ENCODE results near the gene CHGA. TPM values are rescaled to one million over a fixed set of nuclear protein-coding genes. Genes with fewer than 3 reads are reported as not detected.

Gene CHGA
- total RNA-seq, 6 experiments from 2014 or later: not detected

GRCh38 chr14:92954933-92955332, 32.0 kb downstream of the CHGA start:
- DNase-seq: no peak
- Mint-ChIP-seq H3K27ac (no peak overlapping the region), H3K27me3 (ENCODE audit: insufficient read depth) (no peaks in the 10 kb centered on the region; the same call in none of the 2 replicates)

GRCh38 chr14:92955381-92955780, 32.4 kb downstream of the CHGA start:
- Mint-ChIP-seq H3K4me3 (no peak overlapping the region), H3K4me1 (ENCODE audit: low read depth) (no peaks in the 10 kb centered on the region), H3K36me3 (ENCODE audit: low read depth) (no peaks in the 10 kb centered on the region), H3K9me3 (no peaks in the 10 kb centered on the region), H3K27me3 (ENCODE audit: insufficient read depth) (no peaks in the 10 kb centered on the region; the same call in none of the 2 replicates), H3K27ac (no peak overlapping the region)
- TF ChIP-seq, protein P1, sequence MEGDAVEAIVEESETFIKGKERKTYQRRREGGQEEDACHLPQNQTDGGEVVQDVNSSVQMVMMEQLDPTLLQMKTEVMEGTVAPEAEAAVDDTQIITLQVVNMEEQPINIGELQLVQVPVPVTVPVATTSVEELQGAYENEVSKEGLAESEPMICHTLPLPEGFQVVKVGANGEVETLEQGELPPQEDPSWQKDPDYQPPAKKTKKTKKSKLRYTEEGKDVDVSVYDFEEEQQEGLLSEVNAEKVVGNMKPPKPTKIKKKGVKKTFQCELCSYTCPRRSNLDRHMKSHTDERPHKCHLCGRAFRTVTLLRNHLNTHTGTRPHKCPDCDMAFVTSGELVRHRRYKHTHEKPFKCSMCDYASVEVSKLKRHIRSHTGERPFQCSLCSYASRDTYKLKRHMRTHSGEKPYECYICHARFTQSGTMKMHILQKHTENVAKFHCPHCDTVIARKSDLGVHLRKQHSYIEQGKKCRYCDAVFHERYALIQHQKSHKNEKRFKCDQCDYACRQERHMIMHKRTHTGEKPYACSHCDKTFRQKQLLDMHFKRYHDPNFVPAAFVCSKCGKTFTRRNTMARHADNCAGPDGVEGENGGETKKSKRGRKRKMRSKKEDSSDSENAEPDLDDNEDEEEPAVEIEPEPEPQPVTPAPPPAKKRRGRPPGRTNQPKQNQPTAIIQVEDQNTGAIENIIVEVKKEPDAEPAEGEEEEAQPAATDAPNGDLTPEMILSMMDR (IDR thresholded peaks at IDR 0.05): no peak
- DNase-seq: no peak

More at GRCh38 chr14:92954933-92955332, 32.0 kb downstream of the CHGA start:
- Mint-ChIP-seq H3K4me3 (no peak overlapping the region), H3K9me3 (no peaks in the 10 kb centered on the region), H3K36me3 (ENCODE audit: low read depth) (no peaks in the 10 kb centered on the region), H3K4me1 (ENCODE audit: low read depth) (no peaks in the 10 kb centered on the region)
- TF ChIP-seq, protein P1 (IDR thresholded peaks at IDR 0.05): no peak

DNA sequence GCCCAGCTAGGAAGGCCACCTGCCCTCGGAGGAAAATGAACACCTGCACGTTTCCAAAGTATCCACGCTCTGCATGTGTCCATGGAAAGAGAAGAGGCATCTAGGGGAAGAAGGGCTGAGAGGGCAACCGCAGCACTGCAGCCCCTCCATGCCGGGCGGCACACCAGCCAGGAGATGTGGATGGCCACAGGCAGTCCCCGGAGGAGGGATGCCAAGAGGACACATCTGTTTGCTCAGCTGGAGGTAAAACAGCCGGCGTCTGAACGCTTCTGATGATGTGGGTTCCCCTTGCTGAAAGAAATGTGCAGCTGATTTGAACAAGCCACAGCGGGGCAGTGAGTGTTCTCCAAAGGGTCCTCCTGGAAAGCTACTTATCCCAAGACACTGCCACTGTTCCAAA, 34.0 kb downstream of the CHGA start:
- H3K9me3 Mint-ChIP-seq: no peaks in the 10 kb centered on the region
- no peak overlapping the region for H3K4me3 Mint-ChIP-seq
- TF ChIP-seq, protein P1 (IDR thresholded peaks at IDR 0.05): no peak
- no peaks in the 10 kb centered on the region for H3K36me3 Mint-ChIP-seq (ENCODE audit: low read depth)
- peaks cover 12% of the 10 kb centered on the region for H3K4me1 Mint-ChIP-seq (ENCODE audit: low read depth)
- DNase-seq: no peak
- no peaks in the 10 kb centered on the region; the same call in none of the 2 replicates for H3K27me3 Mint-ChIP-seq (ENCODE audit: insufficient read depth)
- H3K27ac Mint-ChIP-seq: no peak overlapping the region

DNA sequence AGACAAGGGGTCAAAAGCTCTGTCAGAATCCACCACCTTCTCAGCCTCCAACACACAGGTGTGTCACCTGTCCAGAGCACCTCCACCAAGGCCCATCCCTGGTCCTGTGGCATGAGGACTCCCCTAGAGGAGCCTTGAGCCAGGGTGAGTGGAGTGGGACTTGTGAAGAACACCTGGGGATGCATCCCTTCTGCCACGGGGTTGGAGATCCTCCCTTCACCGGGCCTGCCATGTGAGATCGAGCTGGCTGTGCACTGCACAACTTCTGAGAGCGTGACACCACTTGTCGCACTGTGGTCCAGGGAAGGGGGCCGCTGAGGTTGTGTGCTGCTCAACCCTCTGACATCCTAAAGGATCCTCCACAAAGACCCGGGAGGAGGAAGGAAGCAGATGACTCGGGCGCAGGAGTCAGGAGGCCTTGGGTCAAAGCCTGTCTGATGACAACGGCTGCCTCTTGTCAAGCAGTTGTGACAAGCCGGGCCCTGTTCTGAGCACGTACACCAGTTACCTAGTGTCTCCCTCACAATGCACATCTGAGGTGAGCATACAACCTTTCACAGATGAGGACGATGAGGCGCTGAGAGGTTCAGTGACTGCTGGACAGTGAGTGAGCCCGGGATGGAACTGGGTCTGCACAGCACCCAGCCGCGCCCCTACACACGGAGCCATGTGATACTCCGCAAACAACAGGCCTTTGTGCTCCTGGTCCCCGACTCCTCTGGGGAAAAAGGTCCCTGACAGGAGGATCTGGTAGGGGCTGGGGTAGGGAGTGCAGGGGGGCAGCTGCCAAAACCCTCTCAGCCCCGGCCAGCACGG, 35.6 kb downstream of the CHGA start:
- TF ChIP-seq, protein P1 (IDR thresholded peaks at IDR 0.05): no peak
- Mint-ChIP-seq H3K27me3 (ENCODE audit: insufficient read depth) (no peaks in the 10 kb centered on the region; the same call in none of the 2 replicates), H3K9me3 (no peaks in the 10 kb centered on the region), H3K27ac (no peak overlapping the region), H3K4me1 (ENCODE audit: low read depth) (peaks cover 12% of the 10 kb centered on the region), H3K36me3 (ENCODE audit: low read depth) (no peaks in the 10 kb centered on the region), H3K4me3 (no peak overlapping the region)
- DNase-seq: no peak

- no peaks in the 10 kb centered on the region for H3K36me3 Mint-ChIP-seq (ENCODE audit: low read depth)
- no peaks in the 10 kb centered on the region for H3K9me3 Mint-ChIP-seq
- TF ChIP-seq, protein P1 (IDR thresholded peaks at IDR 0.05): no peak
- no peak overlapping the region for H3K4me3 Mint-ChIP-seq
- no peak overlapping the region for H3K27ac Mint-ChIP-seq
- no peak for DNase-seq
- no peaks in the 10 kb centered on the region; the same call in none of the 2 replicates for H3K27me3 Mint-ChIP-seq (ENCODE audit: insufficient read depth)
- peaks cover 12% of the 10 kb centered on the region for H3K4me1 Mint-ChIP-seq (ENCODE audit: low read depth)
These were observed 36.2 kb downstream of the CHGA start for GRCh38 chr14:92959189-92959531.
